Left cardiac atrium (tissue), 4 donors: ENCODE measurements around the gene PAX6. TPM values are rescaled to one million over a fixed set of nuclear protein-coding genes. Genes with fewer than 3 reads are reported as not detected.
A peak's percentile ranks its signal among the peaks of the same experiment; 100 is the strongest.
"Not testable (repeated sequence)": the region's sequence is repeated elsewhere in the genome, so short reads cannot be mapped to it uniquely, and the experiment has no call there.

ENCODE experiments used
- ATAC-seq, 2 donors: fragments of 200-7000 bp; cut with Tn5 transposase; one replicate each; pipeline ENCODE4 v1.9.1; 2020; ENCODE audit warnings: mild to moderate bottlenecking in 2 of 2, moderate library complexity in 2 of 2
- DNase-seq: peaks from one replicate; pipeline ENCODE4 v3.0.0-alpha.2; 2020
- intact Hi-C, 2 donors: fragments of 100-400 bp; cut with DNase I; formaldehyde crosslinking; loops; one replicate each; pipeline versions ENCODE4 v1.14.1 to v1.15.1; 2022 to 2023
- total RNA-seq, 2 donors: library from RNA; stranded (reverse); fragmentation: NEBNext Ultra II Directional; extraction: Animal tissue kit (Norgen Biotek cat#: 25700); gene quantifications; one replicate each; pipeline ENCODE4 v1.2.1, GENCODE V29; 2021
- donor health status: DM: no; HTN: yes; CAD: no.
- donor health status: DM: no; HTN: yes; CAD: no; lungs with severe emphysema.
- donor health status: DM: yes; HTN: yes; CAD: no.
- donor health status: Dilated cardiomyopathy.

Gene PAX6
- total RNA-seq, 2 donors from 2014 or later: not detected

DNA sequence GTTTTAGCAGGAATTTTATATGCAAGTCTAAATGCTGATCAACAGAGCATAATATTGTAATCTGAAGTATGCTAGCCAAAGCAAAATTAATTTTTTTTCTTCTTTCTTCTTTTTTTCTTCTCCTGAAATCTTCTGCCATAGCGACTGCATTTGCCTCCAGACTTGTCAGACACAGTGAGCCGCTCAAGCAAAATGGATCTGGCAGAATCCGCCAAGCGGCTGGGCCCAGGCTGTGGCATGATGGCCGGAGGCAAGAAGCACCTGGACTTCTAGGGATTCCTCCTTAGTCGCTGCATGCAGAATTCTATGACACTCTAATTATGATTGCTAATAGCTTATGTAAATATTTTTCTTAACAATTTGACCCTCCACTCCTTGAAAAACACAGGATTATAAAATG, 27.9 kb downstream of the PAX6 start:
- ATAC-seq: no peak
- DNase-seq: no peak
- intact Hi-C loops: no loop called here

GRCh38 chr11:31782257-31782656, 28.9 kb downstream of the PAX6 start:
- intact Hi-C loops: no loop called here
- DNase-seq (no peak), ATAC-seq (no peak)

- intact Hi-C loops: no loop called here
- ATAC-seq: no peak
Observed at GRCh38 chr11:31780480-31780971, 30.6 kb downstream of the PAX6 start.

GRCh38 chr11:31780078-31780477, 31.0 kb downstream of the PAX6 start:
- ATAC-seq: no peak
- no peak for DNase-seq
- intact Hi-C loops: no loop called here

More at GRCh38 chr11:31780480-31780971, 30.6 kb downstream of the PAX6 start:
- no peak for DNase-seq

GRCh38 chr11:31779374-31779791, 31.7 kb downstream of the PAX6 start:
- DNase-seq (no peak), ATAC-seq (peak in 1 of 2 donors; percentile 51)
- intact Hi-C loops: no loop called here

DNA sequence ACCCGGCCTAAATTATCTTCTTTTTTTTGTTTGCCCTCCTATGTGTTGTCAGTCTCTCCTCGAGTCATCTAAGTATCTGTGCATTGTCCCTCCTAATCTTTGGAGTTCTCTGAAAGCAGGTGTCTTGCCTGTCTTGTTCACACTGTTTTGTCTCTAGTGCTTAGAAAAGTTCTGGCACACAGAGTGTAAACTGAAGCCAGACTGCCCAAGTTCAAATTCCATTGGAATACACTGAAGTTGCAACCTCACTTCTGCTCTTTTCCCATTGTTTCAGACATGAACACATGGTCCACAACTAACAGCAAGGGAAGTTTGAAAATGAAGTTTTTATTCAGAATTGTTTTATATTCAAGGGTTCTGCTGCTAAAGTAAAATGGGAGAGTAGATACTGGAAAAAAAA, 38.7 kb downstream of the PAX6 start:
- ATAC-seq (no peak), DNase-seq (no peak)
- intact Hi-C loops: no loop called here

DNA sequence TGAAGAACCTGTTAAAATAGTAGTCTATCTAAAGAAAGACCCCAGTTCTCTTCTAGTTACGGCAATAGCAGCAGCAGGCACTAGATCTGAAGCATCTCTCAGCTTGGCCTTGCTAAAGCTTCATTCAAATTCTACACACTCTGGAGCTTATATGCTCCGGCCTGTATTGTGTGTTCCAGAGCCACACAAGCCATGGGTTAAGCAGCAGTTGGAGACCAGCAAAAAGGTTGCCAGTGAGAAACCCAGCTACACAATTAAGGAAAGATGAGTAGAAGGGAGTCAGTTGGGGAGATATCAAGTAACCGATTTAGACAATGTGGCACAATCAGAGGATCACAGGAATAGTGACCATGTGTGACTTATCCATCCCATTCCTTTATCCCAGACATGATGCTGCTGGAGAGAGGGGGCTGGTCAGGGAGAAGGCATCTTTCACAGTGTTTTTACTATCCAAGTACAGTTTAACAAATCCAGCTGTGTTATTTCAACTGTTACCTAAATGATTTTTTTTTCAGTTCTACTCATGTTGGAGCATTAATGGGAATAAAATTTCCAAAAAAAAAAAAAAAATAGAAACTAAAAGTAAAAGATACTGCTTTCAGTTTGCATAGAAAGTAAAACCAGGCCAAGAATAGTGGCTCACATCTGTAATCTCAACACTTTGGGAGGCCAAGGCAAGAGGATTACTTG, 41.0 kb downstream of the PAX6 start:
- intact Hi-C loops: no loop called here
- ATAC-seq (no peak), DNase-seq (no peak)

DNA sequence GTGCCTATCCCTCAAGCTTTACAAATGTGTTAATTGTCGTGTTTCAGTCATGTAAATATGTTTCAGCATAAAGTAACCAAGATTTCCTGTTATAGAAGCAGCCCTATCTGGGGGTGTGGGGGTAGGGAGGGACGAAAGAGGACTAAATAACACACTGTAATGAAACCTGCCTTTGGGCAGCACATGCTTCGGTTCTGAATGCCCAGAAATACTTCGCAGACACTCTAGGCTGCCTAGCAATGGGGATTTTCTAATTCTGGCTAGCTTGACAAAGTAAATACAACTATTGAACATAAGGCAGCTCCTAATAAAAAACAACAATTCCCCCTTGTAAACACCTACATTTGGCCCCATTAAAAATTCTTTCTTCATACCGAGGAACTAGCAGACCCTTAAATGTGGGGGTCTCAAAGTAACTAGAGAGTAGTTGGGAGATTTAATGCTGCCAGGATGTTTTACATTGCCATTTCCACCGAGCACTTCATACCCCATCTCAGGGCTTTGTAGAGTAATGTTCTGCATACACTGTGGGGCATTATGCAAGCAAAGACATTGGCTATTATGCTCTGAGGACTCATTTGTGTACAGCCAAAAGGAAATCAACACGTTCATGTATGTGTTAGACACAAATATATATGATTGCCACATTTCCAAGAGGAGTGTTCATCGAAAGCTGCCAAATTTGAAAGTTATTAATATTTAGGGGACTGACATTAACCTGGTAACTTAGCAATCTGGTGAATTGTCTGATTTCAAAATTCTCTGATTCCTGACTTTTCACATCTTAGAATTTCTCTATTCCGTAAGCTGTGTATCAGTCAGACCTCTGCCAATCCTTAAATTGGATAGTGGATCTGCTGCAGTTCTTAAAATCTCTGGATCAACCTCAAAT, 42.1 kb downstream of the PAX6 start:
- ATAC-seq (no peak), DNase-seq (no peak)
- intact Hi-C loops: no loop called here

GRCh38 chr11:31767685-31768084, 43.4 kb downstream of the PAX6 start:
- intact Hi-C loops: no loop called here
- no peak for ATAC-seq
- no peak for DNase-seq

GRCh38 chr11:31767066-31767465, 44.1 kb downstream of the PAX6 start:
- DNase-seq (no peak), ATAC-seq (no peak)
- intact Hi-C loops: no loop called here

DNA sequence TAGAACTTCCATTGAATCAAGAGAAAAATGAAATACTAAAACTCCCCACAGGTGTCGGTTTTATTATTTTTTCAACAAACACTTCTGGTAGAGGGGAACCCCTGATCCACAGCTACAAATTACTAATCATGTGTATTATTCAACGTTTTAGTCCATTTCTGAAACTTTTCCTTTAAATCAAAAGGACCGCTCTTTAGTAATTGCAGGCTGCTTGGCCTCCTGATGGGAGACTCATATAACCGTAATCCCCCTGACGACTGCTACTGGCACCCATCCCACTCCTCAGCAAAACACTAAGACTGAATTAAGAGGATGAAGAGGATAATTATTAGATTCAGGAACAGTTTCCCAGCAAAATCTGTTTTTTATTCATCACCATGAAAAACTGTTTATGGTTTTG, 46.4 kb downstream of the PAX6 start:
- no peak for DNase-seq
- intact Hi-C loops: no loop called here
- no peak for ATAC-seq

GRCh38 chr11:31764261-31764660, 46.9 kb downstream of the PAX6 start:
- ATAC-seq: no peak
- intact Hi-C loops: no loop called here
- DNase-seq: no peak

DNA sequence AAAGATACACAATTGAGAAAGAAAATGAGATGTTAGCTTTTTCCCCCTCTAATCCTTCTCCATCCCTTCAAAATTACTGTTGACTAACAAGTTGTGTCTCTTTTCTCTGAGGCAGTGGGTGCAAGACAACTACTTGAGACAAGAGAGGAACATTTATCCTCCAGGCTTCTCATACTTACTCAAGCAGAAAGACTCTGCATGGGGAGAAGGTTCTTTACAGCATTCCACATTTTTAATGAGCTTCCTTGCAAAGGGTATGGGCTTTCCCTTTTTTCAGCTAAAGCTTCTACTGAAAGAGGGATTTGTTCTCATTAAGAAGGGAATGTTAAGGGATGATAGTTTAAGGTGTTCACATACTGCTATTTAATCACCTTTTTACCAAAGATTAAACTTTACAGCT, 47.8 kb downstream of the PAX6 start:
- intact Hi-C loops: no loop called here
- no peak for DNase-seq
- ATAC-seq: no peak

DNA sequence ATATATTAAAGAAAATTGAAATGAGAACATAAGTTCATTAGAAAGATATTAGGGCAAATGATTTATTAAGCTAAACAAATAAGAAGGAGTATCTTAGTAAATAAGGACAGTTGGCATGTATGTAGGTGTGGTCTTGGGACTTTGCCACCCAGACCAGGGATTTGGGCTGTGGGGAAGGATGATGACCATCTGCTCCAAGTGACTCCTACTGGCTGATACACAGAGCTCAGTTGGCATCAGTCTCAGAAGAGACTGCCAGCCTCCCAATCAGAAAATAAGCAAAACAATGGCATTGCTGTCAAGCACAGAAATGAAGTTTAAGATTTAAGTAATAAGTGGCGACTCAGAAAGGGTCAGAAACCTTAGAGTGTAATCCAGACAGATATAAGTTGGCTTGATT, 49.5 kb downstream of the PAX6 start:
- DNase-seq: no peak
- intact Hi-C loops: no loop called here
- ATAC-seq: no peak

GRCh38 chr11:31757260-31757835, 53.8 kb downstream of the PAX6 start:
- ATAC-seq (peak; percentile 49 to 55), DNase-seq (no peak)
- intact Hi-C loops: no loop called here

DNA sequence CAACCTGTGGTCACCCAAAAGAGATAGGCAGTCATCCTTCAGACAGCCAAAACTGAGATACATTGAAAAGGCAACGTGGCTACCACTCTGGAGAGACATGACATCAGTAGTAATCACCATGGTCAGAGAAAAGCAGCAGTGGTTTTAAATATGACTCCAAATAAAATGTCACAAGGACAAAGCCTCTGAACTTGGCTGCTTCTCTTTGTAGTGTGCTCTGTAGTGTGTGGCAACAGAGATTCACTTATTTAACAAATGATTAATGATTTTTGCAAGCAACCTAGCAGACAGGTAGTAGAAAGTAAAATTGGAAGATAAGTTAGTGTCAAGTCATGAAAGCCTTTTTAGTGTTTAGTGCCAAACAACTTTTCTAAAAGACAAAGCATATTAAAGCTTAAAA, 63.5 kb downstream of the PAX6 start:
- no peak for ATAC-seq
- intact Hi-C loops: no loop called here

GRCh38 chr11:31740731-31741368, 70.3 kb downstream of the PAX6 start:
- DNase-seq, ATAC-seq, intact Hi-C loops: not testable (repeated sequence)

More for the DNA sequence above, 63.5 kb downstream of the PAX6 start:
- no peak for DNase-seq

GRCh38 chr11:31740131-31740530, 71.0 kb downstream of the PAX6 start:
- DNase-seq: no peak
- ATAC-seq: no peak
- intact Hi-C loops: no loop called here
